NCI-H748 (cell line): Measurements from ENCODE around the gene NLGN4Y.

Source experiments
- DNase-seq: peaks from one replicate; lab custom pipeline; 2025; ENCODE audit not compliant: unreplicated experiment; lab: John Stamatoyannopoulos, UW

The NLGN4Y gene

GRCh38 chrY:14644157-14644952, 120.0 kb downstream of the NLGN4Y start:
- DNase-seq: no peak

- DNase-seq: no peak
These were observed 154.9 kb downstream of the NLGN4Y start for GRCh38 chrY:14679181-14679580.

GRCh38 chrY:14694543-14694942, 170.2 kb downstream of the NLGN4Y start:
- no peak for DNase-seq

GRCh38 chrY:14708158-14708557, 183.8 kb downstream of the NLGN4Y start:
- DNase-seq: no peak

- DNase-seq: no peak
These were observed 217.3 kb downstream of the NLGN4Y start for GRCh38 chrY:14741596-14741995.

GRCh38 chrY:14748329-14748728, 224.0 kb downstream of the NLGN4Y start:
- DNase-seq: no peak

- DNase-seq: no peak
These were observed 231.2 kb downstream of the NLGN4Y start for GRCh38 chrY:14755571-14755970.

- DNase-seq: no peak
These were observed 238.6 kb downstream of the NLGN4Y start for GRCh38 chrY:14762903-14763302.

- DNase-seq: no peak
These were observed 239.3 kb downstream of the NLGN4Y start for GRCh38 chrY:14763600-14763999.

- no peak for DNase-seq
These were observed 253.9 kb downstream of the NLGN4Y start for GRCh38 chrY:14778208-14778607.

- DNase-seq: no peak
These were observed 268.8 kb downstream of the NLGN4Y start for GRCh38 chrY:14793104-14793503.

GRCh38 chrY:14793674-14794073, 269.3 kb downstream of the NLGN4Y start:
- DNase-seq: no peak

- no peak for DNase-seq
These were observed 273.7 kb downstream of the NLGN4Y start for GRCh38 chrY:14798010-14798409.

- DNase-seq: no peak
These were observed 276.8 kb downstream of the NLGN4Y start for GRCh38 chrY:14801096-14801495.

GRCh38 chrY:14802125-14802524, 277.8 kb downstream of the NLGN4Y start:
- no peak for DNase-seq

GRCh38 chrY:14804041-14804440, 279.7 kb downstream of the NLGN4Y start:
- no peak for DNase-seq

GRCh38 chrY:14818452-14818851, 294.1 kb downstream of the NLGN4Y start:
- no peak for DNase-seq

- no peak for DNase-seq
These were observed 297.9 kb downstream of the NLGN4Y start for GRCh38 chrY:14822201-14822600.

GRCh38 chrY:14822906-14823305, 298.6 kb downstream of the NLGN4Y start:
- DNase-seq: no peak

- DNase-seq: no peak
These were observed 300.3 kb downstream of the NLGN4Y start for GRCh38 chrY:14824583-14824982.

GRCh38 chrY:14825728-14826127, 301.4 kb downstream of the NLGN4Y start:
- no peak for DNase-seq

GRCh38 chrY:14828531-14828930, 304.2 kb downstream of the NLGN4Y start:
- no peak for DNase-seq

GRCh38 chrY:14829366-14829885, 305.1 kb downstream of the NLGN4Y start:
- no peak for DNase-seq
